Mucosa of gallbladder (tissue), 1 donor: ENCODE results near the gene CCDC70. TPM values are rescaled to one million over a fixed set of nuclear protein-coding genes. Genes with fewer than 3 reads are reported as not detected.

Experiments
- DNase-seq: peaks from one replicate; pipeline ENCODE4 v3.0.0-alpha.2; 2020; ENCODE audit warnings: low spot score
- total RNA-seq: library from RNA; stranded (reverse); gene quantifications from one replicate; pipeline ENCODE4 v1.2.1, GENCODE V29; 2021
- donor health status: DM: no; HTN: no; CAD: no.

CCDC70 gene
- total RNA-seq, 1 donor from 2014 or later: not detected

GRCh38 chr13:51858433-51859247 is 3.1 kb upstream of the CCDC70 start:
- DNase-seq: no peak

GRCh38 chr13:51862957-51863356 is 1.2 kb downstream of the CCDC70 start:
- DNase-seq: no peak

- no peak for DNase-seq
Observed at GRCh38 chr13:51865838-51866237, 4.1 kb downstream of the CCDC70 start.

- no peak for DNase-seq
Observed at GRCh38 chr13:51867062-51867461, 5.3 kb downstream of the CCDC70 start.

GRCh38 chr13:51869916-51870315 is 8.1 kb downstream of the CCDC70 start:
- DNase-seq: no peak

- no peak for DNase-seq
Observed at GRCh38 chr13:51870616-51871015, 8.8 kb downstream of the CCDC70 start.

- no peak for DNase-seq
Observed at GRCh38 chr13:51873117-51873798, 11.5 kb downstream of the CCDC70 start.

- DNase-seq: no peak
Observed at GRCh38 chr13:51873837-51874236, 12.1 kb downstream of the CCDC70 start.

- DNase-seq: no peak
Observed at GRCh38 chr13:51874651-51875050, 12.9 kb downstream of the CCDC70 start.

GRCh38 chr13:51879133-51879532 is 17.4 kb downstream of the CCDC70 start:
- DNase-seq: no peak

- no peak for DNase-seq
Observed at GRCh38 chr13:51881296-51881695, 19.5 kb downstream of the CCDC70 start.

- no peak for DNase-seq
Observed at GRCh38 chr13:51882570-51883225, 20.9 kb downstream of the CCDC70 start.

- no peak for DNase-seq
Observed at GRCh38 chr13:51883226-51883600, 21.4 kb downstream of the CCDC70 start.

GRCh38 chr13:51885651-51886050 is 23.9 kb downstream of the CCDC70 start:
- no peak for DNase-seq

- no peak for DNase-seq
Observed at GRCh38 chr13:51887468-51887867, 25.7 kb downstream of the CCDC70 start.

- no peak for DNase-seq
Observed at GRCh38 chr13:51892657-51893056, 30.9 kb downstream of the CCDC70 start.

GRCh38 chr13:51894239-51894638 is 32.5 kb downstream of the CCDC70 start:
- no peak for DNase-seq

GRCh38 chr13:51895906-51896888 is 34.4 kb downstream of the CCDC70 start:
- peak; percentile 27 for DNase-seq

GRCh38 chr13:51900471-51900870 is 38.7 kb downstream of the CCDC70 start:
- no peak for DNase-seq

- no peak for DNase-seq
Observed at GRCh38 chr13:51902776-51903175, 41.0 kb downstream of the CCDC70 start.

- DNase-seq: no peak
Observed at GRCh38 chr13:51905787-51906186, 44.0 kb downstream of the CCDC70 start.

GRCh38 chr13:51906581-51906980 is 44.8 kb downstream of the CCDC70 start:
- peak; percentile 20 for DNase-seq
